Gastrocnemius medialis (tissue), 4 donors: ENCODE results near the gene RNASEH2A.

ENCODE experiments used
- CTCF ChIP-seq, 5 experiments: fragments of 450-650 bp in 3 of 5; fragments of 200-600 bp in 2 of 5; sonication (generic) in 2 of 5; IDR thresholded peaks in 4 of 5; conservative IDR thresholded peaks in 1 of 5; 1 replicate in 4 of 5; 2 replicates in 1 of 5; pipeline ENCODE4 v1.5.1; 2016 to 2019; ENCODE audit warnings: antibody characterized with exemption in 5 of 5, mild to moderate bottlenecking in 3 of 5, moderate library complexity in 3 of 5
- POLR2A ChIP-seq, 2 donors: fragments of 450-650 bp; IDR thresholded peaks; one replicate each; pipeline ENCODE4 v1.6.1; 2017; ENCODE audit warnings: antibody characterized with exemption in 2 of 2, mild to moderate bottlenecking in 2 of 2, moderate library complexity in 2 of 2

GRCh38 chr19:12789904-12790619, 16.3 kb upstream of the RNASEH2A start:
- TF ChIP-seq CTCF (IDR thresholded peaks at IDR 0.05 in 4 of 5, conservative IDR thresholded peaks at IDR 0.05 in 1 of 5), result no peak
- TF ChIP-seq POLR2A (IDR thresholded peaks at IDR 0.05), result peak; percentile 88 to 93
